GM19467 (cell line): ENCODE data around the gene NRF1.
"Not testable (repeated sequence)": the region's sequence is repeated elsewhere in the genome, so short reads cannot be mapped to it uniquely, and the experiment has no call there.

Experiments used
- ATAC-seq: cut with Tn5 transposase; IDR thresholded peaks from one replicate; pipeline ENCODE4 v1.9.1; 2021; ENCODE audit warnings: mild to moderate bottlenecking, moderate library complexity; ENCODE audit not compliant: unreplicated experiment

The NRF1 gene

GRCh38 chr7:129611246-129612111 is at the start of gene NRF1:
Gene NRF1 (plus strand): TSS chr7:129611720. CDS start chr7:129657352, 45,632 bp downstream.
- ATAC-seq, result peak; percentile 69

- not testable (repeated sequence) for ATAC-seq
These were observed 45.2 kb upstream of the NRF1 start for GRCh38 chr7:129566323-129566722.

- ATAC-seq, result no peak
These were observed 44.1 kb upstream of the NRF1 start for GRCh38 chr7:129567377-129567776.

- no peak for ATAC-seq
These were observed 43.3 kb upstream of the NRF1 start for GRCh38 chr7:129568240-129568639.

- ATAC-seq, result no peak
These were observed 42.2 kb upstream of the NRF1 start for GRCh38 chr7:129569326-129569725.

GRCh38 chr7:129569811-129570215 is 41.7 kb upstream of the NRF1 start:
- no peak for ATAC-seq

GRCh38 chr7:129571201-129571600 is 40.3 kb upstream of the NRF1 start:
- no peak for ATAC-seq

GRCh38 chr7:129572205-129572604 is 39.3 kb upstream of the NRF1 start:
- no peak for ATAC-seq

GRCh38 chr7:129574487-129574886 is 37.0 kb upstream of the NRF1 start:
- no peak for ATAC-seq

GRCh38 chr7:129575699-129576098 is 35.8 kb upstream of the NRF1 start:
- ATAC-seq, result no peak

GRCh38 chr7:129576138-129576537 is 35.4 kb upstream of the NRF1 start:
- no peak for ATAC-seq

- no peak for ATAC-seq
These were observed 32.7 kb upstream of the NRF1 start for GRCh38 chr7:129578829-129579228.

GRCh38 chr7:129586179-129586578 is 25.3 kb upstream of the NRF1 start:
- ATAC-seq, result not testable (repeated sequence)

GRCh38 chr7:129588268-129588667 is 23.3 kb upstream of the NRF1 start:
- ATAC-seq, result no peak

- no peak for ATAC-seq
These were observed 19.7 kb upstream of the NRF1 start for GRCh38 chr7:129591868-129592267.

- not testable (repeated sequence) for ATAC-seq
These were observed 15.1 kb upstream of the NRF1 start for GRCh38 chr7:129596386-129596785.

GRCh38 chr7:129597672-129598071 is 13.8 kb upstream of the NRF1 start:
- ATAC-seq, result no peak

GRCh38 chr7:129599174-129599573 is 12.3 kb upstream of the NRF1 start:
- no peak for ATAC-seq

- ATAC-seq, result not testable (repeated sequence)
These were observed 7.9 kb upstream of the NRF1 start for GRCh38 chr7:129603594-129603993.

- not testable (repeated sequence) for ATAC-seq
These were observed 7.5 kb upstream of the NRF1 start for GRCh38 chr7:129604021-129604420.

- no peak for ATAC-seq
These were observed 6.6 kb upstream of the NRF1 start for GRCh38 chr7:129604713-129605437.
